DND-41 (cell line): ENCODE measurements around the gene RIN3.

ENCODE experiments used
- ATAC-seq: fragments of 200-7000 bp; cut with Tn5 transposase; 3 replicates; pipeline ENCODE4 v1.9.1; 2021; ENCODE audit warnings: low read depth; ENCODE audit not compliant: insufficient read depth
- DNase-seq: peaks from one replicate; pipeline ENCODE4 v3.0.0-alpha.2; 2020
- H2AFZ ChIP-seq: 2 replicates; pipeline ENCODE4 v1.6.0; 2012; ENCODE audit warnings: low read depth, low read length
- H3K27ac ChIP-seq: 2 replicates; pipeline ENCODE4 v1.5.1; 2012; ENCODE audit warnings: low read length, inconsistent platforms
- H3K27me3 ChIP-seq: fragments of 200-600 bp; sonication (generic); 2 replicates; pipeline ENCODE4 v1.6.0; 2012; ENCODE audit warnings: low read length, mild to moderate bottlenecking, inconsistent platforms; ENCODE audit not compliant: insufficient read depth, poor library complexity
- H3K36me3 ChIP-seq: 2 replicates; pipeline ENCODE4 v1.5.1; 2012; ENCODE audit warnings: low read length, inconsistent platforms; ENCODE audit not compliant: insufficient read depth
- H3K4me1 ChIP-seq: 2 replicates; pipeline ENCODE4 v1.5.1; 2012; ENCODE audit warnings: mild to moderate bottlenecking, low read length; ENCODE audit not compliant: insufficient read depth
- H3K4me2 ChIP-seq: 2 replicates; pipeline ENCODE4 v1.6.0; 2012; ENCODE audit warnings: mild to moderate bottlenecking, moderate library complexity, low read length, inconsistent platforms; ENCODE audit not compliant: insufficient read depth
- H3K4me3 ChIP-seq, 2 experiments: fragments of 200-600 bp in 1 of 2; shearing (Covaris generic) in 1 of 2; 2 replicates each; pipeline ENCODE4 v1.5.1; 2012 to 2016; ENCODE audit warnings: inconsistent platforms in 2 of 2, low read length in 2 of 2, mild to moderate bottlenecking in 2 of 2, low read depth in 1 of 2, moderate library complexity in 1 of 2
- H3K79me2 ChIP-seq: 2 replicates; pipeline ENCODE4 v1.6.0; 2012; ENCODE audit warnings: low read length, inconsistent platforms; ENCODE audit not compliant: insufficient read depth
- H3K9ac ChIP-seq: 2 replicates; pipeline ENCODE4 v1.6.0; 2012; ENCODE audit warnings: low read depth, mild to moderate bottlenecking, inconsistent platforms, low read length, moderate library complexity
- H3K9me3 ChIP-seq: 2 replicates; pipeline ENCODE4 v1.5.1; 2012; ENCODE audit warnings: low read length, moderate library complexity, mild to moderate bottlenecking, inconsistent platforms; ENCODE audit not compliant: insufficient read depth, severe bottlenecking
- H4K20me1 ChIP-seq: 2 replicates; pipeline ENCODE4 v1.6.0; 2012; ENCODE audit warnings: low read length; ENCODE audit not compliant: insufficient read depth
- EZH2 ChIP-seq: IDR thresholded peaks from 3 replicates; pipeline ENCODE4 v1.6.1; 2012; ENCODE audit warnings: borderline replicate concordance, low read depth, mild to moderate bottlenecking, moderate library complexity, low read length, inconsistent platforms; ENCODE audit not compliant: severe bottlenecking
- TF ChIP-seq, protein P1 (sequence below): IDR thresholded peaks from 2 replicates; pipeline ENCODE4 v1.5.1; 2012; ENCODE audit warnings: borderline replicate concordance, low read length, moderate library complexity, mild to moderate bottlenecking; ENCODE audit not compliant: poor library complexity, severe bottlenecking; ENCODE audit errors: extremely low read depth

Gene RIN3

GRCh38 chr14:92683041-92683440 lies 169.5 kb downstream of the RIN3 start:
- Histone ChIP-seq H3K4me2 (no peak overlapping the region), H3K4me3 (no peak overlapping the region), H3K79me2 (no peaks in the 10 kb centered on the region), H3K4me1 (no peaks in the 10 kb centered on the region), H3K9me3 (no peaks in the 10 kb centered on the region), H3K27ac (no peak overlapping the region), H2AFZ (no peak overlapping the region), H3K9ac (no peak overlapping the region), H3K36me3 (no peaks in the 10 kb centered on the region), H3K27me3 (no peaks in the 10 kb centered on the region), H4K20me1 (no peaks in the 10 kb centered on the region)
- DNase-seq (no peak), ATAC-seq (no peak)
- TF ChIP-seq, protein P1, sequence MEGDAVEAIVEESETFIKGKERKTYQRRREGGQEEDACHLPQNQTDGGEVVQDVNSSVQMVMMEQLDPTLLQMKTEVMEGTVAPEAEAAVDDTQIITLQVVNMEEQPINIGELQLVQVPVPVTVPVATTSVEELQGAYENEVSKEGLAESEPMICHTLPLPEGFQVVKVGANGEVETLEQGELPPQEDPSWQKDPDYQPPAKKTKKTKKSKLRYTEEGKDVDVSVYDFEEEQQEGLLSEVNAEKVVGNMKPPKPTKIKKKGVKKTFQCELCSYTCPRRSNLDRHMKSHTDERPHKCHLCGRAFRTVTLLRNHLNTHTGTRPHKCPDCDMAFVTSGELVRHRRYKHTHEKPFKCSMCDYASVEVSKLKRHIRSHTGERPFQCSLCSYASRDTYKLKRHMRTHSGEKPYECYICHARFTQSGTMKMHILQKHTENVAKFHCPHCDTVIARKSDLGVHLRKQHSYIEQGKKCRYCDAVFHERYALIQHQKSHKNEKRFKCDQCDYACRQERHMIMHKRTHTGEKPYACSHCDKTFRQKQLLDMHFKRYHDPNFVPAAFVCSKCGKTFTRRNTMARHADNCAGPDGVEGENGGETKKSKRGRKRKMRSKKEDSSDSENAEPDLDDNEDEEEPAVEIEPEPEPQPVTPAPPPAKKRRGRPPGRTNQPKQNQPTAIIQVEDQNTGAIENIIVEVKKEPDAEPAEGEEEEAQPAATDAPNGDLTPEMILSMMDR = no peak
- TF ChIP-seq EZH2 = no peak

- Histone ChIP-seq H3K9ac (no peak overlapping the region), H3K36me3 (no peaks in the 10 kb centered on the region), H3K79me2 (no peaks in the 10 kb centered on the region), H3K9me3 (no peaks in the 10 kb centered on the region), H3K4me1 (no peaks in the 10 kb centered on the region), H3K27ac (no peak overlapping the region), H3K27me3 (no peaks in the 10 kb centered on the region), H4K20me1 (no peaks in the 10 kb centered on the region), H3K4me3 (no peak overlapping the region), H3K4me2 (no peak overlapping the region), H2AFZ (no peak overlapping the region)
- DNase-seq = no peak
- no peak for ATAC-seq
- no peak for TF ChIP-seq EZH2
- TF ChIP-seq, protein P1 = no peak
Observed at GRCh38 chr14:92684801-92685560, 171.4 kb downstream of the RIN3 start.

DNA sequence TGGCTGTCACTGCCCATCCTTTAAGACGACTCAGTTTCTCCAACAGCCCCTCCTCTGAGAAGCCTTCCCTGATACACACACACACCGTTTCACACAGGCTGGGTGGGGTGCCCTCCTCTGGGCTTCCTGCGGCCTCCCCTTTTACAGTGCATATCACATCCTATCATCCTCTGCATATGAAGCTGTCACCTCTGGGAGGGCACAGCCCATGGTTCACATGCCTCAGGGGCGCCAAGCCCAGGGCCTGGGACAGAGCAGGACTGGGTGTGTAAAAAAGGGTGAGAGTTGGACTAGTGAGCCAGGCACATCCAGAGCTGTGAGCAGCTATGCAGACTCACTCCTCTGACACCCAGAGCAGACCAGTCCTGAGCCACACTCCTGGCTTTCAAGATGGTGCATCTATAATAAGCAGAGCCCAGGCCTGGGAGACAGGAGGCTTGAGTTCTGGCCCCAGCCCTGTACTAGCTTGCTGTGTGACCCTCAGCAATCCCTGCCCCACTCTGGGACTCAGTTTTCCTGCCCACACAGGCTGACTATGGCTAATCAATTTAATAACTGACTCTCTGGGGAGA lies 172.3 kb downstream of the RIN3 start:
- TF ChIP-seq EZH2 = no peak
- TF ChIP-seq, protein P1 = no peak
- no peak overlapping the region for H3K27ac ChIP-seq
- H3K4me2 ChIP-seq = no peak overlapping the region
- H4K20me1 ChIP-seq = 0 out of 2 replicates have a peak, but pooled peaks cover 2% of the 10 kb centered on the region
- no peaks in the 10 kb centered on the region for H3K4me1 ChIP-seq
- H3K27me3 ChIP-seq = no peaks in the 10 kb centered on the region
- no peak for DNase-seq
- no peaks in the 10 kb centered on the region for H3K79me2 ChIP-seq
- ATAC-seq = no peak
- H3K4me3 ChIP-seq = no peak overlapping the region
- no peak overlapping the region for H2AFZ ChIP-seq
- no peak overlapping the region for H3K9ac ChIP-seq
- no peaks in the 10 kb centered on the region for H3K36me3 ChIP-seq
- H3K9me3 ChIP-seq = no peaks in the 10 kb centered on the region
